Panc1 (cell line): ENCODE results near the gene IFI27L2. TPM values are rescaled to one million over a fixed set of nuclear protein-coding genes. Genes with fewer than 3 reads are reported as not detected.

Experiments used
- ATAC-seq: fragments of 200-7000 bp; cut with Tn5 transposase; 2 replicates; pipeline ENCODE4 v1.9.1; 2020; ENCODE audit warnings: mild to moderate bottlenecking, moderate library complexity
- BruUV-seq: library from RNA; stranded (reverse); fragments of 400-500 nt; replicated peaks from 2 replicates; lab custom pipeline; 2021; lab: Mats Ljungman, UMichigan
- CTCF ChIA-PET: fragments of 300-600 bp; sonication (Branson Sonifier 250); formaldehyde crosslinking; loops from one replicate; lab custom pipeline; 2022; ENCODE audit warnings: antibody characterized with exemption; lab: Charles Lee
- POLR2A ChIA-PET: fragments of 300-600 bp; sonication (Branson Sonifier 250); formaldehyde crosslinking; loops from one replicate; lab custom pipeline; 2022; ENCODE audit warnings: antibody characterized with exemption; lab: Charles Lee
- DNase-seq: peaks from one replicate; pipeline ENCODE4 v3.0.0-alpha.2; 2010; ENCODE audit warnings: low read depth, low spot score
- H3K27ac ChIP-seq: 2 replicates; pipeline ENCODE4 v1.5.1; 2011; ENCODE audit warnings: mild to moderate bottlenecking, low read length, inconsistent platforms
- H3K27me3 ChIP-seq: fragments of 200-500 bp; sonication (Bioruptor generic); 2 replicates; pipeline ENCODE4 v1.6.0; 2014; ENCODE audit warnings: low read length, inconsistent platforms; ENCODE audit not compliant: control insufficient read depth, insufficient read depth
- H3K36me3 ChIP-seq: fragments of 200-500 bp; sonication (Bioruptor generic); 2 replicates; pipeline ENCODE4 v1.5.1; 2014; ENCODE audit warnings: inconsistent platforms, mild to moderate bottlenecking, low read length, moderate library complexity; ENCODE audit not compliant: control insufficient read depth, insufficient read depth
- H3K4me1 ChIP-seq: 2 replicates; pipeline ENCODE4 v1.5.1; 2011; ENCODE audit warnings: inconsistent platforms, mild to moderate bottlenecking, low read length, moderate library complexity; ENCODE audit not compliant: control insufficient read depth, insufficient read depth
- H3K4me3 ChIP-seq, 2 experiments: 2 replicates each; pipeline ENCODE4 v1.5.1; 2011 to 2012; ENCODE audit warnings: low read depth in 2 of 2, low read length in 2 of 2, mild to moderate bottlenecking in 2 of 2, inconsistent platforms in 1 of 2, moderate library complexity in 1 of 2
- H3K9me3 ChIP-seq: fragments of 200-500 bp; sonication (Bioruptor generic); 2 replicates; pipeline ENCODE4 v1.5.1; 2014; ENCODE audit warnings: low read depth, mild to moderate bottlenecking, inconsistent platforms, low read length, moderate library complexity; ENCODE audit not compliant: control insufficient read depth, insufficient read depth
- POLR2AphosphoS5 ChIP-seq: IDR thresholded peaks from 2 replicates; pipeline ENCODE4 v1.6.1; 2012; ENCODE audit warnings: mild to moderate bottlenecking, low read depth, low read length, moderate library complexity
- SIN3A ChIP-seq: IDR thresholded peaks from 2 replicates; pipeline ENCODE4 v1.6.1; 2012; ENCODE audit warnings: low read depth, mild to moderate bottlenecking, low read length, moderate library complexity, borderline replicate concordance; ENCODE audit not compliant: insufficient read depth
- TCF7L2 ChIP-seq: IDR thresholded peaks from 2 replicates; pipeline ENCODE4 v1.6.1; 2011; ENCODE audit warnings: mild to moderate bottlenecking, low read depth, low read length, inconsistent platforms
- in situ Hi-C: cut with HindIII; loops from 2 replicates; pipeline ENCODE4 v1.10.0; 2016; ENCODE audit warnings: low sequenced_read_pairs, low pct_unique_long_range_greater_than_20kb
- intact Hi-C: fragments of 100-400 bp; cut with micrococcal nuclease; formaldehyde crosslinking; loops from one replicate; pipeline ENCODE4 v1.10.0; 2022; ENCODE audit not compliant: unreplicated experiment
- total RNA-seq: library from RNA; stranded (reverse); gene quantifications from one replicate; pipeline ENCODE4 v1.2.1, GENCODE V29; 2021; ENCODE audit not compliant: unreplicated experiment
- TF ChIP-seq, protein P1 (sequence below), 2 experiments: IDR thresholded peaks; 2 replicates each; pipeline ENCODE4 v1.6.1; 2011 to 2012; ENCODE audit warnings: low read depth in 2 of 2, control low read depth in 1 of 2, low read length in 1 of 2, mild to moderate bottlenecking in 1 of 2, moderate library complexity in 1 of 2; ENCODE audit not compliant: insufficient read depth in 1 of 2
- TF ChIP-seq, protein P2 (sequence below): fragments of 450-650 bp; IDR thresholded peaks from 2 replicates; pipeline ENCODE4 v1.5.1; 2017; ENCODE audit warnings: mild to moderate bottlenecking

Gene IFI27L2
- total RNA-seq, 1 experiment from 2014 or later: 13.2 TPM

DNA sequence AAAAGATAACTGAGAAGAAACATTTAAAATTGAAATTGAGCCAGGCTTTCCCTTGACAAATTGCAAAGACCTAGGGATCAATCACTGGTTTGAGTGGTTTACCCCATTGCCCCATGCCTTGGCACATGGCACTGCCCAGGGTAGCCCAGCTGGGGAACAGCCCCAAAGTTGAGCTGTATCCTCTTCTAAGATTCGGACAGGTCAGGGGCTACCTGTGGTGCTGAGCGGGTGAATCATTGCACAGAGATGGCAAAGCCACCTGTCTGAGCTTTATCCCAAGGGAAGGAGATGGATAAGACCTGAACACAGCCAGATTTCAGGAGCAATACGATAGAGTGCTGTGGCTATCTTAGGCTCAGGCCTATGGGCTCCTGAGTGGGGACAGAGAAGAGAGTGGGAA is 7.0 kb downstream of the IFI27L2 start:
- Histone ChIP-seq H3K36me3 (no peaks in the 10 kb centered on the region), H3K27me3 (no peaks in the 10 kb centered on the region), H3K4me3 (no peak overlapping the region), H3K4me1 (no peaks in the 10 kb centered on the region), H3K9me3 (no peaks in the 10 kb centered on the region), H3K27ac (no peak overlapping the region)
- POLR2A ChIA-PET: no interaction called here
- TF ChIP-seq POLR2AphosphoS5 (no peak), TCF7L2 (no peak), SIN3A (no peak)
- TF ChIP-seq, protein P1, sequence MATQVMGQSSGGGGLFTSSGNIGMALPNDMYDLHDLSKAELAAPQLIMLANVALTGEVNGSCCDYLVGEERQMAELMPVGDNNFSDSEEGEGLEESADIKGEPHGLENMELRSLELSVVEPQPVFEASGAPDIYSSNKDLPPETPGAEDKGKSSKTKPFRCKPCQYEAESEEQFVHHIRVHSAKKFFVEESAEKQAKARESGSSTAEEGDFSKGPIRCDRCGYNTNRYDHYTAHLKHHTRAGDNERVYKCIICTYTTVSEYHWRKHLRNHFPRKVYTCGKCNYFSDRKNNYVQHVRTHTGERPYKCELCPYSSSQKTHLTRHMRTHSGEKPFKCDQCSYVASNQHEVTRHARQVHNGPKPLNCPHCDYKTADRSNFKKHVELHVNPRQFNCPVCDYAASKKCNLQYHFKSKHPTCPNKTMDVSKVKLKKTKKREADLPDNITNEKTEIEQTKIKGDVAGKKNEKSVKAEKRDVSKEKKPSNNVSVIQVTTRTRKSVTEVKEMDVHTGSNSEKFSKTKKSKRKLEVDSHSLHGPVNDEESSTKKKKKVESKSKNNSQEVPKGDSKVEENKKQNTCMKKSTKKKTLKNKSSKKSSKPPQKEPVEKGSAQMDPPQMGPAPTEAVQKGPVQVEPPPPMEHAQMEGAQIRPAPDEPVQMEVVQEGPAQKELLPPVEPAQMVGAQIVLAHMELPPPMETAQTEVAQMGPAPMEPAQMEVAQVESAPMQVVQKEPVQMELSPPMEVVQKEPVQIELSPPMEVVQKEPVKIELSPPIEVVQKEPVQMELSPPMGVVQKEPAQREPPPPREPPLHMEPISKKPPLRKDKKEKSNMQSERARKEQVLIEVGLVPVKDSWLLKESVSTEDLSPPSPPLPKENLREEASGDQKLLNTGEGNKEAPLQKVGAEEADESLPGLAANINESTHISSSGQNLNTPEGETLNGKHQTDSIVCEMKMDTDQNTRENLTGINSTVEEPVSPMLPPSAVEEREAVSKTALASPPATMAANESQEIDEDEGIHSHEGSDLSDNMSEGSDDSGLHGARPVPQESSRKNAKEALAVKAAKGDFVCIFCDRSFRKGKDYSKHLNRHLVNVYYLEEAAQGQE (IDR thresholded peaks at IDR 0.05; ENCODE audit: insufficient read depth in 1 of 2, low read depth in 2 of 2, low read length in 1 of 2): no peak
- TF ChIP-seq, protein P2, sequence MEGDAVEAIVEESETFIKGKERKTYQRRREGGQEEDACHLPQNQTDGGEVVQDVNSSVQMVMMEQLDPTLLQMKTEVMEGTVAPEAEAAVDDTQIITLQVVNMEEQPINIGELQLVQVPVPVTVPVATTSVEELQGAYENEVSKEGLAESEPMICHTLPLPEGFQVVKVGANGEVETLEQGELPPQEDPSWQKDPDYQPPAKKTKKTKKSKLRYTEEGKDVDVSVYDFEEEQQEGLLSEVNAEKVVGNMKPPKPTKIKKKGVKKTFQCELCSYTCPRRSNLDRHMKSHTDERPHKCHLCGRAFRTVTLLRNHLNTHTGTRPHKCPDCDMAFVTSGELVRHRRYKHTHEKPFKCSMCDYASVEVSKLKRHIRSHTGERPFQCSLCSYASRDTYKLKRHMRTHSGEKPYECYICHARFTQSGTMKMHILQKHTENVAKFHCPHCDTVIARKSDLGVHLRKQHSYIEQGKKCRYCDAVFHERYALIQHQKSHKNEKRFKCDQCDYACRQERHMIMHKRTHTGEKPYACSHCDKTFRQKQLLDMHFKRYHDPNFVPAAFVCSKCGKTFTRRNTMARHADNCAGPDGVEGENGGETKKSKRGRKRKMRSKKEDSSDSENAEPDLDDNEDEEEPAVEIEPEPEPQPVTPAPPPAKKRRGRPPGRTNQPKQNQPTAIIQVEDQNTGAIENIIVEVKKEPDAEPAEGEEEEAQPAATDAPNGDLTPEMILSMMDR: no peak
- BruUV-seq: no TSS peak
- intact Hi-C loops (no loop called here), in situ Hi-C loops (no loop called here)
- no peak for ATAC-seq
- no peak for DNase-seq
- CTCF ChIA-PET: no interaction called here

DNA sequence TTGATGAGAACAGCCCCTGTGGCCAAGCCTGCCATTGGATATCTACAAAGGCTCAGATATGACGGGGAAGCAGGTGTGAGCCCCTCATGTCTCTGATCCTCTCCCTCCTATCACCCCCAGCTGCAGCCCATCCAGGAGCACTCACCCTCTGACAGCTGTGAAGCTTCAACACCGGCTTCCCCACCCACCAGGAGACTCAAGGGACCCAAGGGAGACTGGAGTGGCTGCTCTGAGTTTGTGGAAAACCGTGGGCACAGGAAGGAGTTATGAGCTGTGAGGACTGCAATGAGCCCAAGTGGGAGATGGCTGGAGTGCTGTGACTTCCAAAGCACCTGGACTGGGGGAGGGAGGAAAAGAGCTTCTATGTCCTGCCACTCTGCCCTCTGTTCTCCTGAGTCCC is 7.9 kb downstream of the IFI27L2 start:
- no peaks in the 10 kb centered on the region for H3K27me3 ChIP-seq
- no peak overlapping the region for H3K27ac ChIP-seq
- no peak for ATAC-seq
- intact Hi-C loops: no loop called here
- no peaks in the 10 kb centered on the region for H3K36me3 ChIP-seq
- TF ChIP-seq TCF7L2 (no peak), SIN3A (no peak), POLR2AphosphoS5 (no peak)
- TF ChIP-seq, protein P2: no peak
- TF ChIP-seq, protein P1 (IDR thresholded peaks at IDR 0.05; ENCODE audit: insufficient read depth in 1 of 2, low read depth in 2 of 2, low read length in 1 of 2): no peak
- H3K9me3 ChIP-seq: no peaks in the 10 kb centered on the region
- ChIA-PET POLR2A (no interaction called here), CTCF (no interaction called here)
- BruUV-seq: no TSS peak
- no peak overlapping the region for H3K4me3 ChIP-seq
- no peak for DNase-seq
- in situ Hi-C loops: no loop called here
- H3K4me1 ChIP-seq: no peaks in the 10 kb centered on the region
